ENCODE results near the gene RALY. TPM values are rescaled to one million over a fixed set of nuclear protein-coding genes. Genes with fewer than 3 reads are reported as not detected.

The RALY gene
- total RNA-seq, 1 experiment from 2014 or later, result 119 TPM

DNA sequence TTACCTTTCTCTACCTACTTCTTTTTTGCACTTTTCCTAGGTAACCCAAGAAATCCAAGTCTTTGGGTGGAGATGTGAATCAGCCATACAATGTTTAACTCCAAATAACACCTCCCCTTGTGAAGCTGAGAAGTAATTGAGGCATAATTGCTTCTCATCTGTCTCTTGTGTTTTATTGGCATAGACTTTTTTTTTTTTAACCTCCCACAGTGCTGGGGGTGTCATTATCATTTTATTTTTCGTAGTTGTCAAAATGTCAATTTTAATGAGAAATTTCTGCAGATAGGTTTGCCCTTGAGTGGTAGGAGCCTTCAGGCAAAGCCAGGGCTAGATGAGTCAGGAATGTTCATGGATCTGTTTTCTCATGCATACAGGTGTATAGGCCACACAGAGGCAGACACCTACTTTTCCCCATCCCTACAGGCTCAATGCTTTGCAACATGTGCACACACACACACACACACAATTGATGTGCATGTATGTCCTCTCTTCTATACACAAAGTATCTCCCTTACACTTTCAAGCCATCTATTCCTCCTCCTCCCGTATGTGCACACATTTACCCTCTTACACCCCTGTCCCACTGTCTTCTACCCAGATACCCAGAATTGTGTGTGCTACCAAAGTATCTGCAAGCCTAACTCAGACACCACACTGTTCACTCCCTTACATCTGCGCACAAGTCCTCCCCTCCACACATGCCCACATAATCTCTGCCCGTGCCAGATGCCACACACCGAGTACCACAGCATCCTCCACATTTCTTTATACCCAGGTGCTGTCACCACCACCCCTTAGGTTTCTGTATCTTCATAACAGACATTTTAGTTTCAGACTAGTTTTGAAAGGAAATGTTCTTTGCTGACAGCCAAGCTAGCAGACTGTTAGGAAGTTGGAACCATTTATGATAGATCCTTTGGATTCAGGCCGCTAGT, 22.0 kb downstream of the RALY start:
- H3K9ac ChIP-seq (ENCODE audit: low read length), result no peak overlapping the region
- TF ChIP-seq, protein P1, sequence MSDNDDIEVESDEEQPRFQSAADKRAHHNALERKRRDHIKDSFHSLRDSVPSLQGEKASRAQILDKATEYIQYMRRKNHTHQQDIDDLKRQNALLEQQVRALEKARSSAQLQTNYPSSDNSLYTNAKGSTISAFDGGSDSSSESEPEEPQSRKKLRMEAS (IDR thresholded peaks at IDR 0.05), result no peak
- TF ChIP-seq JUND (IDR thresholded peaks at IDR 0.05) (no peak), EZH2 (IDR thresholded peaks at IDR 0.05) (no peak), YY1 (IDR thresholded peaks at IDR 0.05; ENCODE audit: extremely low read depth, insufficient replicate concordance, low read depth, low read length) (no peak), EGR1 (IDR thresholded peaks at IDR 0.05; ENCODE audit: low read depth) (no peak), ELF1 (IDR thresholded peaks at IDR 0.05; ENCODE audit: borderline replicate concordance, low read depth) (no peak), SP1 (IDR thresholded peaks at IDR 0.05; ENCODE audit: low read depth) (no peak), SRF (IDR thresholded peaks at IDR 0.05; ENCODE audit: low read depth) (no peak), ZFX (IDR thresholded peaks at IDR 0.05) (no peak), FOSL1 (IDR thresholded peaks at IDR 0.05; ENCODE audit: low read depth) (no peak), EZH2phosphoT487 (IDR thresholded peaks at IDR 0.05; ENCODE audit: borderline replicate concordance) (no peak), POLR2AphosphoS5 (IDR thresholded peaks at IDR 0.05; ENCODE audit: low read depth, low read length) (no peak), CBX3 (IDR thresholded peaks at IDR 0.05; ENCODE audit: low read depth) (no peak), POLR2A (IDR thresholded peaks at IDR 0.05; ENCODE audit: borderline replicate concordance, extremely low read depth, insufficient read depth, insufficient read length) (no peak), CEBPB (IDR thresholded peaks at IDR 0.05; ENCODE audit: low read depth) (no peak)
- TF ChIP-seq, protein P2, sequence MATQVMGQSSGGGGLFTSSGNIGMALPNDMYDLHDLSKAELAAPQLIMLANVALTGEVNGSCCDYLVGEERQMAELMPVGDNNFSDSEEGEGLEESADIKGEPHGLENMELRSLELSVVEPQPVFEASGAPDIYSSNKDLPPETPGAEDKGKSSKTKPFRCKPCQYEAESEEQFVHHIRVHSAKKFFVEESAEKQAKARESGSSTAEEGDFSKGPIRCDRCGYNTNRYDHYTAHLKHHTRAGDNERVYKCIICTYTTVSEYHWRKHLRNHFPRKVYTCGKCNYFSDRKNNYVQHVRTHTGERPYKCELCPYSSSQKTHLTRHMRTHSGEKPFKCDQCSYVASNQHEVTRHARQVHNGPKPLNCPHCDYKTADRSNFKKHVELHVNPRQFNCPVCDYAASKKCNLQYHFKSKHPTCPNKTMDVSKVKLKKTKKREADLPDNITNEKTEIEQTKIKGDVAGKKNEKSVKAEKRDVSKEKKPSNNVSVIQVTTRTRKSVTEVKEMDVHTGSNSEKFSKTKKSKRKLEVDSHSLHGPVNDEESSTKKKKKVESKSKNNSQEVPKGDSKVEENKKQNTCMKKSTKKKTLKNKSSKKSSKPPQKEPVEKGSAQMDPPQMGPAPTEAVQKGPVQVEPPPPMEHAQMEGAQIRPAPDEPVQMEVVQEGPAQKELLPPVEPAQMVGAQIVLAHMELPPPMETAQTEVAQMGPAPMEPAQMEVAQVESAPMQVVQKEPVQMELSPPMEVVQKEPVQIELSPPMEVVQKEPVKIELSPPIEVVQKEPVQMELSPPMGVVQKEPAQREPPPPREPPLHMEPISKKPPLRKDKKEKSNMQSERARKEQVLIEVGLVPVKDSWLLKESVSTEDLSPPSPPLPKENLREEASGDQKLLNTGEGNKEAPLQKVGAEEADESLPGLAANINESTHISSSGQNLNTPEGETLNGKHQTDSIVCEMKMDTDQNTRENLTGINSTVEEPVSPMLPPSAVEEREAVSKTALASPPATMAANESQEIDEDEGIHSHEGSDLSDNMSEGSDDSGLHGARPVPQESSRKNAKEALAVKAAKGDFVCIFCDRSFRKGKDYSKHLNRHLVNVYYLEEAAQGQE (IDR thresholded peaks at IDR 0.05; ENCODE audit: low read depth), result no peak
- TF ChIP-seq, protein P3, sequence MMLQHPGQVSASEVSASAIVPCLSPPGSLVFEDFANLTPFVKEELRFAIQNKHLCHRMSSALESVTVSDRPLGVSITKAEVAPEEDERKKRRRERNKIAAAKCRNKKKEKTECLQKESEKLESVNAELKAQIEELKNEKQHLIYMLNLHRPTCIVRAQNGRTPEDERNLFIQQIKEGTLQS (IDR thresholded peaks at IDR 0.05), result no peak
- TF ChIP-seq, protein P4, sequence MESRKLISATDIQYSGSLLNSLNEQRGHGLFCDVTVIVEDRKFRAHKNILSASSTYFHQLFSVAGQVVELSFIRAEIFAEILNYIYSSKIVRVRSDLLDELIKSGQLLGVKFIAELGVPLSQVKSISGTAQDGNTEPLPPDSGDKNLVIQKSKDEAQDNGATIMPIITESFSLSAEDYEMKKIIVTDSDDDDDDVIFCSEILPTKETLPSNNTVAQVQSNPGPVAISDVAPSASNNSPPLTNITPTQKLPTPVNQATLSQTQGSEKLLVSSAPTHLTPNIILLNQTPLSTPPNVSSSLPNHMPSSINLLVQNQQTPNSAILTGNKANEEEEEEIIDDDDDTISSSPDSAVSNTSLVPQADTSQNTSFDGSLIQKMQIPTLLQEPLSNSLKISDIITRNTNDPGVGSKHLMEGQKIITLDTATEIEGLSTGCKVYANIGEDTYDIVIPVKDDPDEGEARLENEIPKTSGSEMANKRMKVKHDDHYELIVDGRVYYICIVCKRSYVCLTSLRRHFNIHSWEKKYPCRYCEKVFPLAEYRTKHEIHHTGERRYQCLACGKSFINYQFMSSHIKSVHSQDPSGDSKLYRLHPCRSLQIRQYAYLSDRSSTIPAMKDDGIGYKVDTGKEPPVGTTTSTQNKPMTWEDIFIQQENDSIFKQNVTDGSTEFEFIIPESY (IDR thresholded peaks at IDR 0.05; ENCODE audit: extremely low read depth, insufficient replicate concordance, low read length), result no peak
- H3K4me1 ChIP-seq (ENCODE audit: control insufficient read depth in 1 of 2, insufficient read depth in 2 of 2, low read length in 2 of 2), result no peaks in the 10 kb centered on the region
- RAD21 ChIA-PET (ENCODE audit: low non-redundant PET in 1 of 2, low total read pairs in 2 of 2, uncharacterized antibody in 2 of 2, unreplicated experiment in 2 of 2), result no interaction called here
- no peaks in the 10 kb centered on the region for H3K9me2 ChIP-seq (ENCODE audit: insufficient read depth)
- no peaks in the 10 kb centered on the region for H3K36me3 ChIP-seq (ENCODE audit: control insufficient read depth in 1 of 2, insufficient read depth in 2 of 2, low read length in 2 of 2)
- CTCF ChIA-PET, result no interaction called here
- no peak overlapping the region for H3K4me3 ChIP-seq (replicated peaks in 1 of 2; ENCODE audit: low read depth in 1 of 2, low read length in 2 of 2)
- no peak overlapping the region for H3K27ac ChIP-seq (ENCODE audit: low read depth, low read length)
- no peak overlapping the region for H2AFZ ChIP-seq (ENCODE audit: low read depth, low read length, poor library complexity, severe bottlenecking)
- H3K79me2 ChIP-seq (ENCODE audit: insufficient read depth, low read length), result peaks cover 95% of the 10 kb centered on the region
- ATAC-seq (no peak), DNase-seq (ENCODE audit: low read depth, low spot score) (no peak)
- POLR2A ChIA-PET, result no interaction called here
- H3K9me3 ChIP-seq (ENCODE audit: control insufficient read depth in 1 of 2, insufficient read depth in 1 of 2, low read depth in 1 of 2, low read length in 2 of 2), result no peaks in the 10 kb centered on the region
- peaks cover 15% of the 10 kb centered on the region for H4K20me1 ChIP-seq (ENCODE audit: insufficient read depth)
- H3K4me2 ChIP-seq (ENCODE audit: low read length), result no peak overlapping the region
- H3K27me3 ChIP-seq (ENCODE audit: insufficient read depth, low read length), result no peaks in the 10 kb centered on the region
- BruUV-seq (replicated peaks), result no TSS peak
- intact Hi-C loops (cut with micrococcal nuclease), result no loop called here

Measured in HCT116 (cell line).